Stimulated activated CD4-positive, alpha-beta T cell treated with anti-CD3 and anti-CD28 coated beads, Interleukin-2, amount 100 ng/mL, for 24 hours (primary cell): ENCODE data around the gene KRT86.
A peak's percentile ranks its signal among the peaks of the same experiment; 100 is the strongest.
"Not testable (repeated sequence)": the region's sequence is repeated elsewhere in the genome, so short reads cannot be mapped to it uniquely, and the experiment has no call there.

ENCODE experiments used
- DNase-seq, 2 donors: peaks; one replicate each; pipeline ENCODE4 v3.0.0-alpha.2; 2020

Gene KRT86

GRCh38 chr12:52295663-52296062, 21.2 kb downstream of the KRT86 start:
- DNase-seq = peak in 1 of 2 donors; percentile 2

GRCh38 chr12:52296572-52297215, 22.2 kb downstream of the KRT86 start:
- no peak for DNase-seq

- no peak for DNase-seq
Measured at GRCh38 chr12:52298677-52299190, 24.3 kb downstream of the KRT86 start.

GRCh38 chr12:52300796-52301691, 26.6 kb downstream of the KRT86 start:
- no peak for DNase-seq

- not testable (repeated sequence) for DNase-seq
Measured at GRCh38 chr12:52301721-52302120, 27.3 kb downstream of the KRT86 start.

GRCh38 chr12:52302242-52302914, 27.9 kb downstream of the KRT86 start:
- not testable (repeated sequence) for DNase-seq

- DNase-seq = peak in 1 of 2 donors; percentile 14
Measured at GRCh38 chr12:52304941-52305411, 30.5 kb downstream of the KRT86 start.

GRCh38 chr12:52305921-52306705, 31.7 kb downstream of the KRT86 start:
- no peak for DNase-seq

- no peak for DNase-seq
Measured at GRCh38 chr12:52306731-52307130, 32.3 kb downstream of the KRT86 start.

- peak; percentile 47 to 66 for DNase-seq
Measured at GRCh38 chr12:52307836-52308805, 33.7 kb downstream of the KRT86 start.

- DNase-seq = no peak
Measured at GRCh38 chr12:52308806-52309425, 34.5 kb downstream of the KRT86 start.

GRCh38 chr12:52310622-52311284, 36.3 kb downstream of the KRT86 start:
- no peak for DNase-seq

- DNase-seq = no peak
Measured at GRCh38 chr12:52311285-52311648, 36.8 kb downstream of the KRT86 start.

- DNase-seq = no peak
Measured at GRCh38 chr12:52312086-52312485, 37.6 kb downstream of the KRT86 start.

GRCh38 chr12:52313461-52313860, 39.0 kb downstream of the KRT86 start:
- DNase-seq = no peak

- DNase-seq = no peak
Measured at GRCh38 chr12:52313926-52314325, 39.5 kb downstream of the KRT86 start.

- no peak for DNase-seq
Measured at GRCh38 chr12:52314511-52314910, 40.1 kb downstream of the KRT86 start.

GRCh38 chr12:52315721-52316120, 41.3 kb downstream of the KRT86 start:
- DNase-seq = peak in 1 of 2 donors; percentile 53

GRCh38 chr12:52316290-52316689, 41.8 kb downstream of the KRT86 start:
- DNase-seq = no peak

- no peak for DNase-seq
Measured at GRCh38 chr12:52316701-52317100, 42.3 kb downstream of the KRT86 start.
